Right lobe of liver (tissue), 6 donors: ENCODE results near the gene TUBA1C. TPM values are rescaled to one million over a fixed set of nuclear protein-coding genes. Genes with fewer than 3 reads are reported as not detected.
A peak's percentile ranks its signal among the peaks of the same experiment; 100 is the strongest.

Experiments
- ATAC-seq, 4 donors: fragments of 200-7000 bp; cut with Tn5 transposase; one replicate each; pipeline ENCODE4 v1.9.1; 2020; ENCODE audit warnings: mild to moderate bottlenecking in 4 of 4, moderate library complexity in 4 of 4
- DNase-seq, 3 donors: peaks; one replicate each; pipeline ENCODE4 v3.0.0-alpha.2; 2020
- H3K27ac ChIP-seq, 3 donors: fragments of 200-600 bp; one replicate each; pipeline ENCODE4 v1.8.0; 2022
- H3K27me3 ChIP-seq, 2 donors: fragments of 200-600 bp; one replicate each; pipeline ENCODE4 v1.8.0; 2022
- H3K36me3 ChIP-seq, 4 donors: fragments of 200-600 bp; sonication (generic) in 1 of 4; one replicate each; pipeline versions ENCODE4 v1.5.1 to v1.8.0; 2017 to 2022; ENCODE audit warnings: control low read depth in 1 of 4
- H3K4me1 ChIP-seq, 4 donors: fragments of 200-600 bp; sonication (generic) in 1 of 4; one replicate each; pipeline versions ENCODE4 v1.5.1 to v1.8.0; 2017 to 2022; ENCODE audit warnings: control low read depth in 1 of 4
- H3K4me3 ChIP-seq, 3 donors: fragments of 200-600 bp; one replicate each; pipeline ENCODE4 v1.8.0; 2022
- H3K9me3 ChIP-seq, 4 donors: fragments of 200-600 bp; sonication (generic) in 1 of 4; one replicate each; pipeline versions ENCODE4 v1.5.1 to v1.8.0; 2017 to 2022; ENCODE audit warnings: control low read depth in 1 of 4
- POLR2A ChIP-seq: fragments of 450-650 bp; IDR thresholded peaks from one replicate; pipeline ENCODE4 v1.6.1; 2017; ENCODE audit warnings: antibody characterized with exemption, mild to moderate bottlenecking
- WGBS: methylation state at CpG from one replicate; pipeline ENCODE4 v1.1.6; 2018; ENCODE audit warnings: low coverage, low lambda C conversion rate; ENCODE audit not compliant: insufficient coverage; ENCODE audit errors: missing lambda C conversion rate; 5-methylcytosine and 5-hydroxymethylcytosine counted together
- intact Hi-C, 2 donors: fragments of 100-400 bp; cut with DNase I; formaldehyde crosslinking; loops; one replicate each; pipeline versions ENCODE4 v1.11.2 to v1.14.1; 2022
- total RNA-seq, 6 experiments: library from RNA; depleted of rRNA in 2 of 6; stranded (reverse); fragments of >200 nt in 2 of 6; fragmentation: NEBNext Ultra II Directional in 3 of 6; extraction: Animal tissue kit (Norgen Biotek cat#: 25700) in 3 of 6; gene quantifications; one replicate each; pipeline versions ENCODE4 v1.1.0 to v1.2.4, GENCODE V29; 2016 to 2023
- TF ChIP-seq, protein P1 (sequence below), 4 donors: fragments of 200-600 bp in 3 of 4; fragments of 450-650 bp in 1 of 4; IDR thresholded peaks; one replicate each; pipeline versions ENCODE4 v1.5.1 to v1.8.0; 2016 to 2022; ENCODE audit warnings: antibody characterized with exemption in 4 of 4, mild to moderate bottlenecking in 2 of 4
- donor health status: DM: no; HTN: yes; CAD: no.
- donor health status: DM: no; HTN: no; CAD: no.
- donor health status: DM: no; HTN: no; CAD: no.
- donor health status: DM: no; HTN: yes; CAD: no.
- donor health status: DM: no; HTN: yes; CAD: no.

The TUBA1C gene
- total RNA-seq, 6 experiments from 2014 or later = 40.6 to 224 (median 68.7) TPM

GRCh38 chr12:49230176-49230804 is 34.6 kb upstream of the TUBA1C start:
- TF ChIP-seq, protein P1, sequence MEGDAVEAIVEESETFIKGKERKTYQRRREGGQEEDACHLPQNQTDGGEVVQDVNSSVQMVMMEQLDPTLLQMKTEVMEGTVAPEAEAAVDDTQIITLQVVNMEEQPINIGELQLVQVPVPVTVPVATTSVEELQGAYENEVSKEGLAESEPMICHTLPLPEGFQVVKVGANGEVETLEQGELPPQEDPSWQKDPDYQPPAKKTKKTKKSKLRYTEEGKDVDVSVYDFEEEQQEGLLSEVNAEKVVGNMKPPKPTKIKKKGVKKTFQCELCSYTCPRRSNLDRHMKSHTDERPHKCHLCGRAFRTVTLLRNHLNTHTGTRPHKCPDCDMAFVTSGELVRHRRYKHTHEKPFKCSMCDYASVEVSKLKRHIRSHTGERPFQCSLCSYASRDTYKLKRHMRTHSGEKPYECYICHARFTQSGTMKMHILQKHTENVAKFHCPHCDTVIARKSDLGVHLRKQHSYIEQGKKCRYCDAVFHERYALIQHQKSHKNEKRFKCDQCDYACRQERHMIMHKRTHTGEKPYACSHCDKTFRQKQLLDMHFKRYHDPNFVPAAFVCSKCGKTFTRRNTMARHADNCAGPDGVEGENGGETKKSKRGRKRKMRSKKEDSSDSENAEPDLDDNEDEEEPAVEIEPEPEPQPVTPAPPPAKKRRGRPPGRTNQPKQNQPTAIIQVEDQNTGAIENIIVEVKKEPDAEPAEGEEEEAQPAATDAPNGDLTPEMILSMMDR (IDR thresholded peaks at IDR 0.05) = no peak
- no peak for TF ChIP-seq POLR2A
- no peak for ATAC-seq
- Histone ChIP-seq H3K36me3 (no peaks in the 10 kb centered on the region), H3K27me3 (no peaks in the 10 kb centered on the region), H3K4me1 (no peaks in the 10 kb centered on the region), H3K4me3 (no peak overlapping the region), H3K9me3 (no peaks in the 10 kb centered on the region), H3K27ac (no peak overlapping the region)
- no peak for DNase-seq
- 70% methylated on average over 6 of the region's 6 CpGs for WGBS
- intact Hi-C loops = no loop called here

- Histone ChIP-seq H3K36me3 (no peaks in the 10 kb centered on the region), H3K27ac (peak overlapping the region in 1 of 3 donors; percentile 37), H3K4me3 (no peak overlapping the region), H3K9me3 (no peaks in the 10 kb centered on the region), H3K4me1 (no peaks in the 10 kb centered on the region), H3K27me3 (no peaks in the 10 kb centered on the region)
- TF ChIP-seq, protein P1 (IDR thresholded peaks at IDR 0.05) = no peak
- no peak for TF ChIP-seq POLR2A
- WGBS = 54% methylated on average over 3 of the region's 3 CpGs
- peak in 1 of 4 donors; percentile 2 for ATAC-seq
- intact Hi-C loops = no loop called here
- no peak for DNase-seq
Measured at GRCh38 chr12:49230805-49231194, 34.1 kb upstream of the TUBA1C start.

- Histone ChIP-seq H3K27ac (peak overlapping the region in 2 of 3 donors; percentile 89 to 92), H3K4me1 (no peaks in the 10 kb centered on the region), H3K36me3 (no peaks in the 10 kb centered on the region), H3K27me3 (no peaks in the 10 kb centered on the region), H3K9me3 (no peaks in the 10 kb centered on the region), H3K4me3 (no peak overlapping the region)
- 80% methylated on average over 8 of the region's 9 CpGs for WGBS
- TF ChIP-seq, protein P1 (IDR thresholded peaks at IDR 0.05) = no peak
- no peak for TF ChIP-seq POLR2A
- DNase-seq (no peak), ATAC-seq (no peak)
- intact Hi-C loops = no loop called here
Measured at GRCh38 chr12:49231878-49232655, 32.8 kb upstream of the TUBA1C start.

DNA sequence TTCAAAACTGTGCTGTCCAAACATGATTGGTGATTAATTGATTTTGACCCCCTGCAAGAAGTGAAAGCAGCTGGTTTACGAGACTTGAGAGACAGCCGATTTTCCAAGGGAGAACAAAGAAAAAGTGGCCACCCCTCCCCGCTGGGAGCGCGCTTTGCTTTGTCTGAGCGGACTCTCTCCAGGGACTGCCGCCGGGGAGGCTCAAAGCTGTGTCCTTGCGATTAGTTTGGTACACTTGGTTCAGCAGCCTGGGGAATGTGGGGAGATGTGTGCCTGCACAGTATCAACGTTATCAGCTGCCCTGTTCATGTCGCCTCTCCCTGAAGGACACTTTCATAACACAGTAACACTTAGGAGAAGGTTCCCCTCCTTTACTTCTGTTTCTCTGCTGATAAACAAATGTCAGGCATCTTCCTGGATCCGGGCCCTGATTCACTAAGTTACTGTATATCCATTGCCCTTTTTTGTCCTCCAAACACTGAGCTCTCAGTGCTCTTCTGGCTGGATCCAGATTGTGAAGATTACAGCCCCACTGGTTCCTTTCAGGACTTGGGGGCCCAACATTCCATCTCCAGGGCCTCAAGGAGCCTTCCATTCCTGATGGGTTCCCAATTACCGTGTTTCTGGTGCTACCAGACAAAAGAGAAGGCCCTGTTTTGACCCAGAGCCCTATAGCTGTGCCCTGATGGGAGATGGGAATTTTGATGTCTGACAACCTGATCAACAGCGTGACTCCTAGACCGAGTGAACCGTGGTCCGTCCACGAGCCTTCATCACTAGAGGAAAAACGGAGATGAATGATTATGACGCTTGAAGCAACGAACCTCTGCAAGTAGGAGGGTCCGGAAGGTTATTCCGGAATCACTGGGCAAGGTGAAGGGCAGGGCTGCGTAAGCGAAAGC is 31.7 kb upstream of the TUBA1C start:
- peak; percentile 5 to 40 (median 11) for ATAC-seq
- DNase-seq = peak; percentile 51 to 66 (median 56)
- TF ChIP-seq, protein P1 (IDR thresholded peaks at IDR 0.05) = no peak
- TF ChIP-seq POLR2A = no peak
- Histone ChIP-seq H3K4me3 (no peak overlapping the region), H3K27me3 (no peaks in the 10 kb centered on the region), H3K4me1 (no peaks in the 10 kb centered on the region), H3K36me3 (no peaks in the 10 kb centered on the region), H3K27ac (peak overlapping the region; percentile 44 to 92 (median 89)), H3K9me3 (no peaks in the 10 kb centered on the region)
- 61% methylated on average over 23 of the region's 25 CpGs for WGBS
- intact Hi-C loops = no loop called here
